ENCODE results near the gene KIAA0586.

The KIAA0586 gene

GRCh38 chr14:58598804-58599525 lies 171.4 kb downstream of the KIAA0586 start:
- Histone ChIP-seq H3K9ac (ENCODE audit: low read length) (no peak overlapping the region), H3K4me1 (ENCODE audit: control insufficient read depth, insufficient read depth, low read length) (no peaks in the 10 kb centered on the region), H3K4me3 (ENCODE audit: low read length) (no peak overlapping the region), H3K27me3 (replicated peaks; ENCODE audit: control insufficient read depth, insufficient read depth, low read length) (no peaks in the 10 kb centered on the region), H3K9me3 (ENCODE audit: control insufficient read depth, low read length) (no peaks in the 10 kb centered on the region), H3K36me3 (ENCODE audit: control insufficient read depth, insufficient read depth, low read length, severe bottlenecking) (no peaks in the 10 kb centered on the region)
- DNase-seq (ENCODE audit: low read depth): no peak

GRCh38 chr14:58599707-58600106 lies 172.2 kb downstream of the KIAA0586 start:
- DNase-seq (ENCODE audit: low read depth): no peak
- no peaks in the 10 kb centered on the region for H3K4me1 ChIP-seq (ENCODE audit: control insufficient read depth, insufficient read depth, low read length)
- no peak overlapping the region for H3K9ac ChIP-seq (ENCODE audit: low read length)
- no peaks in the 10 kb centered on the region for H3K27me3 ChIP-seq (replicated peaks; ENCODE audit: control insufficient read depth, insufficient read depth, low read length)
- no peaks in the 10 kb centered on the region for H3K9me3 ChIP-seq (ENCODE audit: control insufficient read depth, low read length)
- H3K36me3 ChIP-seq (ENCODE audit: control insufficient read depth, insufficient read depth, low read length, severe bottlenecking): no peaks in the 10 kb centered on the region
- H3K4me3 ChIP-seq (ENCODE audit: low read length): no peak overlapping the region
